ENCODE results near the gene RMI2.

RMI2 gene

GRCh38 chr16:11328172-11329070, 16.8 kb upstream of the RMI2 start:
- Histone ChIP-seq H3K4me3 (ENCODE audit: low read depth in 1 of 5, low read length in 5 of 5) (peak overlapping the region in 1 of 5 donors; percentile 3), H3K9me3 (ENCODE audit: control insufficient read depth in 5 of 5, low read length in 5 of 5) (no peaks in the 10 kb centered on the region), H3K27me3 (ENCODE audit: control insufficient read depth in 5 of 5, insufficient read depth in 4 of 5, low read length in 5 of 5) (peaks cover 0 to 4% (median 0%) of the 10 kb centered on the region in 5 donors), H3K4me1 (ENCODE audit: control insufficient read depth in 5 of 5, insufficient read depth in 5 of 5, low read length in 5 of 5) (peaks cover 3 to 28% (median 14%) of the 10 kb centered on the region in 5 donors), H3K27ac (ENCODE audit: low read depth, low read length) (no peak overlapping the region), H3K9ac (ENCODE audit: low read length in 5 of 5) (no peak overlapping the region), H3K36me3 (ENCODE audit: control insufficient read depth in 5 of 5, insufficient read depth in 5 of 5, low read length in 5 of 5) (no peaks in the 10 kb centered on the region)

- peaks cover 0 to 6% (median 3%) of the 10 kb centered on the region in 5 donors for H3K27me3 ChIP-seq (ENCODE audit: control insufficient read depth in 5 of 5, insufficient read depth in 4 of 5, low read length in 5 of 5)
- H3K4me3 ChIP-seq (ENCODE audit: low read depth in 1 of 5, low read length in 5 of 5) = peak overlapping the region in 1 of 5 donors; percentile 3
- peaks cover 3 to 28% (median 14%) of the 10 kb centered on the region in 5 donors for H3K4me1 ChIP-seq (ENCODE audit: control insufficient read depth in 5 of 5, insufficient read depth in 5 of 5, low read length in 5 of 5)
- no peak overlapping the region for H3K27ac ChIP-seq (ENCODE audit: low read depth, low read length)
- no peaks in the 10 kb centered on the region for H3K36me3 ChIP-seq (ENCODE audit: control insufficient read depth in 5 of 5, insufficient read depth in 5 of 5, low read length in 5 of 5)
- no peaks in the 10 kb centered on the region for H3K9me3 ChIP-seq (ENCODE audit: control insufficient read depth in 5 of 5, low read length in 5 of 5)
- H3K9ac ChIP-seq (ENCODE audit: low read length in 5 of 5) = no peak overlapping the region
These were observed 16.2 kb upstream of the RMI2 start for GRCh38 chr16:11329071-11329491.

DNA sequence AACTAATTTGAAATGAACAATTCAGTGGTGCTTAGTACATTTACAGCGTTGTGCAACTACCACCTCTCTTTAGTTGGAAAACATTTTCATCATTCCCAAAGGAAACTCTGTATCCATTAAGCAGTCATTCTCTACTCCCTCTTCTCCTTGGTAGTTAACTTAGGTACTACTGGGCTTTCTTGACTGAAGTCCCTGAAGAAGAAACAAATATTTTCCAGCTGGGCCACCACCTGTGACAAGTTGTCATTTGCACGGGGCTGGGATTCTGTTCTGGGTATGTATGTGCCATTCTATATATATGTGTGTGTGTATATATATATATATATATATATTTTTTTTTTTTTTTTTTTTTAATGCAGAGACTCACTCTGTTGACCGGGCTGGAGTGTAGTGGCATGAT, 15.4 kb upstream of the RMI2 start:
- peaks cover 0 to 6% (median 3%) of the 10 kb centered on the region in 5 donors for H3K27me3 ChIP-seq (ENCODE audit: control insufficient read depth in 5 of 5, insufficient read depth in 4 of 5, low read length in 5 of 5)
- H3K4me3 ChIP-seq (ENCODE audit: low read depth in 1 of 5, low read length in 5 of 5) = no peak overlapping the region
- peaks cover 3 to 28% (median 14%) of the 10 kb centered on the region in 5 donors for H3K4me1 ChIP-seq (ENCODE audit: control insufficient read depth in 5 of 5, insufficient read depth in 5 of 5, low read length in 5 of 5)
- H3K9ac ChIP-seq (ENCODE audit: low read length in 5 of 5) = no peak overlapping the region
- no peak overlapping the region for H3K27ac ChIP-seq (ENCODE audit: low read depth, low read length)
- no peaks in the 10 kb centered on the region for H3K36me3 ChIP-seq (ENCODE audit: control insufficient read depth in 5 of 5, insufficient read depth in 5 of 5, low read length in 5 of 5)
- H3K9me3 ChIP-seq (ENCODE audit: control insufficient read depth in 5 of 5, low read length in 5 of 5) = no peaks in the 10 kb centered on the region

GRCh38 chr16:11330526-11331237, 14.6 kb upstream of the RMI2 start:
- Histone ChIP-seq H3K36me3 (ENCODE audit: control insufficient read depth in 5 of 5, insufficient read depth in 5 of 5, low read length in 5 of 5) (no peaks in the 10 kb centered on the region), H3K9me3 (ENCODE audit: control insufficient read depth in 5 of 5, low read length in 5 of 5) (no peaks in the 10 kb centered on the region), H3K27ac (ENCODE audit: low read depth, low read length) (no peak overlapping the region), H3K9ac (ENCODE audit: low read length in 5 of 5) (no peak overlapping the region), H3K4me1 (ENCODE audit: control insufficient read depth in 5 of 5, insufficient read depth in 5 of 5, low read length in 5 of 5) (peaks cover 3 to 22% (median 14%) of the 10 kb centered on the region in 5 donors), H3K4me3 (ENCODE audit: low read depth in 1 of 5, low read length in 5 of 5) (no peak overlapping the region), H3K27me3 (ENCODE audit: control insufficient read depth in 5 of 5, insufficient read depth in 4 of 5, low read length in 5 of 5) (peaks cover 0 to 6% (median 3%) of the 10 kb centered on the region in 5 donors)

GRCh38 chr16:11331967-11332366, 13.3 kb upstream of the RMI2 start:
- Histone ChIP-seq H3K4me1 (ENCODE audit: control insufficient read depth in 5 of 5, insufficient read depth in 5 of 5, low read length in 5 of 5) (peaks cover 3 to 16% (median 14%) of the 10 kb centered on the region in 5 donors), H3K27ac (ENCODE audit: low read depth, low read length) (no peak overlapping the region), H3K9me3 (ENCODE audit: control insufficient read depth in 5 of 5, low read length in 5 of 5) (no peaks in the 10 kb centered on the region), H3K9ac (ENCODE audit: low read length in 5 of 5) (no peak overlapping the region), H3K4me3 (ENCODE audit: low read depth in 1 of 5, low read length in 5 of 5) (no peak overlapping the region), H3K27me3 (ENCODE audit: control insufficient read depth in 5 of 5, insufficient read depth in 4 of 5, low read length in 5 of 5) (peaks cover 0 to 6% (median 3%) of the 10 kb centered on the region in 5 donors), H3K36me3 (ENCODE audit: control insufficient read depth in 5 of 5, insufficient read depth in 5 of 5, low read length in 5 of 5) (no peaks in the 10 kb centered on the region)

- H3K4me3 ChIP-seq (ENCODE audit: low read depth in 1 of 5, low read length in 5 of 5) = no peak overlapping the region
- peaks cover 2 to 13% (median 13%) of the 10 kb centered on the region in 5 donors for H3K4me1 ChIP-seq (ENCODE audit: control insufficient read depth in 5 of 5, insufficient read depth in 5 of 5, low read length in 5 of 5)
- H3K9ac ChIP-seq (ENCODE audit: low read length in 5 of 5) = no peak overlapping the region
- no peaks in the 10 kb centered on the region for H3K9me3 ChIP-seq (ENCODE audit: control insufficient read depth in 5 of 5, low read length in 5 of 5)
- peaks cover 0 to 6% (median 3%) of the 10 kb centered on the region in 5 donors for H3K27me3 ChIP-seq (ENCODE audit: control insufficient read depth in 5 of 5, insufficient read depth in 4 of 5, low read length in 5 of 5)
- no peak overlapping the region for H3K27ac ChIP-seq (ENCODE audit: low read depth, low read length)
- H3K36me3 ChIP-seq (ENCODE audit: control insufficient read depth in 5 of 5, insufficient read depth in 5 of 5, low read length in 5 of 5) = no peaks in the 10 kb centered on the region
These were observed 12.2 kb upstream of the RMI2 start for GRCh38 chr16:11333010-11333409.

GRCh38 chr16:11333702-11334101, 11.6 kb upstream of the RMI2 start:
- Histone ChIP-seq H3K9ac (ENCODE audit: low read length in 5 of 5) (no peak overlapping the region), H3K27ac (ENCODE audit: low read depth, low read length) (no peak overlapping the region), H3K4me1 (ENCODE audit: control insufficient read depth in 5 of 5, insufficient read depth in 5 of 5, low read length in 5 of 5) (peaks cover 0 to 6% (median 6%) of the 10 kb centered on the region in 5 donors), H3K36me3 (ENCODE audit: control insufficient read depth in 5 of 5, insufficient read depth in 5 of 5, low read length in 5 of 5) (no peaks in the 10 kb centered on the region), H3K4me3 (ENCODE audit: low read depth in 1 of 5, low read length in 5 of 5) (no peak overlapping the region), H3K27me3 (ENCODE audit: control insufficient read depth in 5 of 5, insufficient read depth in 4 of 5, low read length in 5 of 5) (peaks cover 0 to 6% (median 3%) of the 10 kb centered on the region in 5 donors), H3K9me3 (ENCODE audit: control insufficient read depth in 5 of 5, low read length in 5 of 5) (no peaks in the 10 kb centered on the region)

DNA sequence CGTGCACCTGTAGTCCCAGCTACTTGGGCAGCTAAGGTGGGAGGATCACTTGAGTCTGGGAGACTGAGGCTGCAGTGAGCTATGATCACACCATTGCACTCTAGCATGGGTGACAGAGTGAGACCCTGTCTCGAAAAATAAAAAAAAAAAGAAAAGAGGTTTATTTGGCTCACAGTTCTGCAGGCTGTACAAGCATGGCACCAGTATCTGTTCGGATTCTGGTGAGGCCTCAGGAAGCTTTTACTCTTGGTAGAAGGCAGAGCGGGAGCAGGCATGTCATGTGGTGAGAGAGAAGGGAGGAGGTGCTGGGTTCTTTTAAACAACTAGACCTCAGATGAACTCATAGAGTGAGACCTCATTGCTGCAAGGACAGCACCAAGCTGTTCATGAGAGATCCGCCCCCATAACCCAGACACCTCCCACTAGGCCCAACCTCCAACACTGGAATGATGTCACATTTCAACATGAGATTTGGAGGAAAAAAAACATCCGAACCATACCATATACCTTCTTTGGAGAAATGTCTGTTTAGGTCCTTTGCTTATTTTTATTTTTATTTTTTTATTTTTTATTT, 10.3 kb upstream of the RMI2 start:
- no peak overlapping the region for H3K27ac ChIP-seq (ENCODE audit: low read depth, low read length)
- no peak overlapping the region for H3K4me3 ChIP-seq (ENCODE audit: low read depth in 1 of 5, low read length in 5 of 5)
- no peak overlapping the region for H3K9ac ChIP-seq (ENCODE audit: low read length in 5 of 5)
- peaks cover 0 to 6% (median 3%) of the 10 kb centered on the region in 5 donors for H3K27me3 ChIP-seq (ENCODE audit: control insufficient read depth in 5 of 5, insufficient read depth in 4 of 5, low read length in 5 of 5)
- H3K9me3 ChIP-seq (ENCODE audit: control insufficient read depth in 5 of 5, low read length in 5 of 5) = no peaks in the 10 kb centered on the region
- H3K4me1 ChIP-seq (ENCODE audit: control insufficient read depth in 5 of 5, insufficient read depth in 5 of 5, low read length in 5 of 5) = no peaks in the 10 kb centered on the region
- H3K36me3 ChIP-seq (ENCODE audit: control insufficient read depth in 5 of 5, insufficient read depth in 5 of 5, low read length in 5 of 5) = no peaks in the 10 kb centered on the region

- Histone ChIP-seq H3K27me3 (ENCODE audit: control insufficient read depth in 5 of 5, insufficient read depth in 4 of 5, low read length in 5 of 5) (peaks cover 0 to under 1% (median 0%) of the 10 kb centered on the region in 5 donors), H3K9me3 (ENCODE audit: control insufficient read depth in 5 of 5, low read length in 5 of 5) (no peaks in the 10 kb centered on the region), H3K9ac (ENCODE audit: low read length in 5 of 5) (no peak overlapping the region), H3K4me1 (ENCODE audit: control insufficient read depth in 5 of 5, insufficient read depth in 5 of 5, low read length in 5 of 5) (no peaks in the 10 kb centered on the region), H3K36me3 (ENCODE audit: control insufficient read depth in 5 of 5, insufficient read depth in 5 of 5, low read length in 5 of 5) (no peaks in the 10 kb centered on the region), H3K4me3 (ENCODE audit: low read depth in 1 of 5, low read length in 5 of 5) (no peak overlapping the region), H3K27ac (ENCODE audit: low read depth, low read length) (no peak overlapping the region)
These were observed 6.2 kb upstream of the RMI2 start for GRCh38 chr16:11339075-11339474.

All from subcutaneous abdominal adipose tissue (tissue), 5 donors.